Suprapubic skin (tissue), 4 donors: ENCODE measurements around the gene HNRNPUL2. TPM values are rescaled to one million over a fixed set of nuclear protein-coding genes. Genes with fewer than 3 reads are reported as not detected.

Experiments
- DNase-seq, 2 donors: peaks; one replicate each; pipeline ENCODE4 v3.0.0-alpha.2; 2019; ENCODE audit warnings: low spot score in 2 of 2
- H3K27ac ChIP-seq: fragments of 200-600 bp; sonication (generic); one replicate; pipeline ENCODE4 v1.5.1; 2019
- H3K27me3 ChIP-seq: fragments of 200-600 bp; sonication (generic); one replicate; pipeline ENCODE4 v1.5.1; 2019
- H3K36me3 ChIP-seq: fragments of 200-600 bp; sonication (generic); one replicate; pipeline ENCODE4 v1.5.1; 2019
- H3K4me1 ChIP-seq: fragments of 200-600 bp; sonication (generic); one replicate; pipeline ENCODE4 v1.5.1; 2019
- H3K4me3 ChIP-seq: fragments of 200-600 bp; sonication (generic); one replicate; pipeline ENCODE4 v1.5.1; 2019; ENCODE audit warnings: mild to moderate bottlenecking
- H3K9me3 ChIP-seq: fragments of 200-600 bp; sonication (generic); one replicate; pipeline ENCODE4 v1.5.1; 2019
- EP300 ChIP-seq: sonication (generic); formaldehyde crosslinking; IDR thresholded peaks from one replicate; pipeline ENCODE4 v1.6.1; 2017; ENCODE audit warnings: antibody characterized with exemption
- POLR2A ChIP-seq, 2 donors: fragments of 450-650 bp; IDR thresholded peaks; one replicate each; pipeline ENCODE4 v1.6.1; 2017; ENCODE audit warnings: antibody characterized with exemption in 2 of 2, mild to moderate bottlenecking in 2 of 2, moderate library complexity in 2 of 2
- POLR2AphosphoS5 ChIP-seq, 3 donors: sonication (generic); formaldehyde crosslinking; IDR thresholded peaks; one replicate each; pipeline ENCODE4 v1.6.1; 2017; ENCODE audit warnings: antibody characterized with exemption in 3 of 3
- WGBS: methylation state at CpG from one replicate; pipeline ENCODE4 v1.1.5; 2018; 5-methylcytosine and 5-hydroxymethylcytosine counted together
- total RNA-seq, 4 donors: library from RNA; depleted of rRNA; stranded (reverse); fragments of >200 nt; gene quantifications; one replicate each; pipeline ENCODE4 v1.1.0, GENCODE V29; 2016
- TF ChIP-seq, protein P1 (sequence below), 2 donors: fragments of 200-600 bp in 1 of 2; fragments of 450-650 bp in 1 of 2; sonication (generic) in 1 of 2; IDR thresholded peaks; one replicate each; pipeline ENCODE4 v1.5.1; 2016 to 2019; ENCODE audit warnings: antibody characterized with exemption in 2 of 2, mild to moderate bottlenecking in 1 of 2, moderate library complexity in 1 of 2

Gene HNRNPUL2
- total RNA-seq, 4 donors from 2014 or later = 21.1 to 51.5 (median 33.6) TPM

DNA sequence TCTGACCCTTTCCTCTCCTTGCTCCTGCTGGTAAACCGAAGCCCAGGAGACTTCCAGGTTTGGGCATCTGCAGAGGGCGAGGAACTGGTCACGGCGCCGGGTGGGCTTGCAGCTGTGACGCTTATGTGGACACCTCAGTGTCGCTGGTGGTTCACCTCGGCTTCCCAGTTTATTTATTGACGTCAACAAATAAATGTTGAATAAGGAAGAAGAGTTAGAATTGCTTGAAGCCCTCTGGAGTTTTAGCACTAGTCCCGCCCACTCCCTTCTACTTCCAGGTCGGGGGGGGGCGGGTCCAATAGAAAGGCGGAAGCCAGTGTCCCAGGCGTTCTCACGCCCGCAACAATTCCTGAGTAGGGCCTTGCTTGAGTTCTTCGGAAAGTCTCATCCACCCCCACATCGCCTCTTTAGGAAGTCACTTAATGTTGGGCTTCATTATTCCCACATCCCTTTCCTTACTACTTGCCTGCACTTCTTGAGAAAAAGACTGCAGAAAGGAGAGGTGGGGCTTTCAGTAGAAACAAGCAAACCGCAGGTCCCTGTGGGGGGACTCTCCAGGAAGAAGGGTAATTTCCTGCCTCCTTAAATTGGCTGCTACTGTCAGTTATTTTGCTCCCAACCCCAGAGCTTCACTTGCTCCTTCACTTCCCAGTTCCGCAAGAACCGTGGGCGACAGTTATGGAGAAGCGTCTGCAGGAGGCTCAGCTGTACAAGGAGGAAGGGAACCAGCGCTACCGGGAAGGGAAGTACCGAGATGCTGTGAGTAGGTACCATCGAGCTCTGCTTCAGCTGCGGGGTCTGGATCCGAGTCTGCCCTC, 1.1 kb upstream of the HNRNPUL2 start, which contains the start of gene TTC9C:
TTC9C (plus strand) TSS at position 316 of the 818 bp plus-strand sequence; CDS start at position 679, 363 bp downstream.
- TF ChIP-seq POLR2AphosphoS5 (IDR thresholded peaks at IDR 0.05) = peak; percentile 10 to 28 (median 14)
- TF ChIP-seq, protein P1, sequence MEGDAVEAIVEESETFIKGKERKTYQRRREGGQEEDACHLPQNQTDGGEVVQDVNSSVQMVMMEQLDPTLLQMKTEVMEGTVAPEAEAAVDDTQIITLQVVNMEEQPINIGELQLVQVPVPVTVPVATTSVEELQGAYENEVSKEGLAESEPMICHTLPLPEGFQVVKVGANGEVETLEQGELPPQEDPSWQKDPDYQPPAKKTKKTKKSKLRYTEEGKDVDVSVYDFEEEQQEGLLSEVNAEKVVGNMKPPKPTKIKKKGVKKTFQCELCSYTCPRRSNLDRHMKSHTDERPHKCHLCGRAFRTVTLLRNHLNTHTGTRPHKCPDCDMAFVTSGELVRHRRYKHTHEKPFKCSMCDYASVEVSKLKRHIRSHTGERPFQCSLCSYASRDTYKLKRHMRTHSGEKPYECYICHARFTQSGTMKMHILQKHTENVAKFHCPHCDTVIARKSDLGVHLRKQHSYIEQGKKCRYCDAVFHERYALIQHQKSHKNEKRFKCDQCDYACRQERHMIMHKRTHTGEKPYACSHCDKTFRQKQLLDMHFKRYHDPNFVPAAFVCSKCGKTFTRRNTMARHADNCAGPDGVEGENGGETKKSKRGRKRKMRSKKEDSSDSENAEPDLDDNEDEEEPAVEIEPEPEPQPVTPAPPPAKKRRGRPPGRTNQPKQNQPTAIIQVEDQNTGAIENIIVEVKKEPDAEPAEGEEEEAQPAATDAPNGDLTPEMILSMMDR (IDR thresholded peaks at IDR 0.05) = no peak
- TF ChIP-seq POLR2A (IDR thresholded peaks at IDR 0.05) = peak in 1 of 2 donors; percentile 57
- no peak for TF ChIP-seq EP300
- Histone ChIP-seq H3K4me1 (peaks cover 56% of the 10 kb centered on the region), H3K27ac (peak within 1 kb of the TSS; percentile 97), H3K36me3 (peaks cover 12% of the 10 kb centered on the region), H3K4me3 (peak within 1 kb of the TSS; percentile 95), H3K27me3 (no peaks in the 10 kb centered on the region), H3K9me3 (no peaks in the 10 kb centered on the region)
- peak; percentile 94 to 95 for DNase-seq
- WGBS = 0% methylated on average over 29 of the region's 29 CpGs

DNA sequence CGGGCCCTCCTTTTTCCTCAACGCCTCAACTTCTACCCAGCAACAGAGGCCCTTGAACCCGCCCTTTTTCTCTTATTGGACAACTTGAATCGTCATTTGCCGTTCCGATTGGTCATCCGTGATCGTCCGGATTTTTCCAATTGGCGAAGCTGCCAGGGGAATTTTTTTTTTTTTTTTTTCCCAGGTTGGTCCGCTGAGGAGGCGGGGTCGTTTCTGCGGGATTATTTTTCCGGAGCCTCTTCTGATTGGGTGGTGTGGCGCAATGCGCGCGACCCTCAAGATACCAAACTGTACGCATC, 564 bp upstream of the HNRNPUL2 start:
- DNase-seq = peak; percentile 89 to 90
- no peaks in the 10 kb centered on the region for H3K9me3 ChIP-seq
- peaks cover 13% of the 10 kb centered on the region for H3K36me3 ChIP-seq
- no peaks in the 10 kb centered on the region for H3K27me3 ChIP-seq
- 1% methylated on average over 20 of the region's 20 CpGs for WGBS
- TF ChIP-seq POLR2AphosphoS5 (IDR thresholded peaks at IDR 0.05) = no peak
- no peak for TF ChIP-seq EP300
- TF ChIP-seq POLR2A (IDR thresholded peaks at IDR 0.05) = no peak
- H3K27ac ChIP-seq = peak overlapping the region; percentile 97
- peak overlapping the region; percentile 95 for H3K4me3 ChIP-seq
- peaks cover 59% of the 10 kb centered on the region for H3K4me1 ChIP-seq

DNA sequence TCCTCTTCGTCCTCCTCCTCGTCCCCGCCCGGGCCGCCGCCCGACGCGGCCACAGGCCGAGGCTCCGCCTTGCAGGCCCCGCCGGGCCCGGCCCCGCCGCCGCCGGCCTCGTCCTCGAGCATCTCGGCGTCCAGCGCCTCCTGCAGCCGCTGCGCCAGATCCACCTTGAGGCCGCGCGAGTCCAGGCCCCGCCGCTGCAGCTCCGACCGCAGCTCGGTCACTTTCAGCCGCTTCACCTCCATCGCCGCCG, 417 bp downstream of the HNRNPUL2 start:
- Histone ChIP-seq H3K4me1 (peaks cover 55% of the 10 kb centered on the region), H3K36me3 (peaks cover 23% of the 10 kb centered on the region), H3K27ac (peak overlapping the region; percentile 97), H3K9me3 (no peaks in the 10 kb centered on the region), H3K4me3 (peak overlapping the region; percentile 95), H3K27me3 (no peaks in the 10 kb centered on the region)
- whole genome bisulfite sequencing = no CpG with 5 or more reads among the region's 37 CpGs
- no peak for DNase-seq
- TF ChIP-seq, protein P1 (IDR thresholded peaks at IDR 0.05) = no peak
- TF ChIP-seq POLR2A (IDR thresholded peaks at IDR 0.05) = no peak
- TF ChIP-seq POLR2AphosphoS5 (IDR thresholded peaks at IDR 0.05) = no peak
- no peak for TF ChIP-seq EP300

DNA sequence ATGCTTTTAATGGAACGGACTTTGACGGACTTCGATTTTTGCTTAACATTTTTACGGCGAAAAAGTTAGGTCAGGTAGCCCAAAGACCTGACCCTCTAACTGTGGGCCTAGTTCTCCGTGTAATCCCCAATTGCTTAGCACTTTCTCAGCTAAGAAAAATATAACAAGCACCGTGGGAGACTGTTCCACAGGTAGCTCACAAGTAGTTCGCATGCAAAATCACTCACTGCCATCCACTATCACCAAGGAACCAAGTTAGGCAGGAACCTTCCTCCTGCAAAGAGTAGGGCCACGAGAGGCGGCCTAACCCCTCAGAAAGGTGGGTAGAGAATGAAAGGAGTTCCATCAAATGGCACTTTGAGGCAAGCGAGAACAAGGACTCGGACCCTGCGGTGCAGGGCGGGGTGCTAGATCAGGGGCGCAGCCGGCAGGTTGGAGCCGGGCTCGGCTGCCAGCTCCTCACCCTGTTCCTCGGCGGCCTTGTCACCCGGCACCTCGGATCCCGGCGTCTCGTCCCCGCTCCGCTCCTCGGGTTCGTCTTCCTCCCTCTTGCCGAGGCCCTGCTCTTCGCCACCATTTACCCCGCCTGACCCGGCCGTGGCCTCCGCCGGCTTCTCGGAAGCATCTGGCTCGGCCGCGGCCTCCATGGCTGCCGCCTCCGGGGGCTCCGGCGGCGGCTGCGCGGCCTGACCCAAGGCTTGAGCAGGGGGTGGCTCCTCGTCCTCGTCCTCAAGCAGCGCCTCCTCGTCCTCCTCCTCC, 922 bp downstream of the HNRNPUL2 start:
- under 1% methylated on average over 11 of the region's 51 CpGs for WGBS

DNA sequence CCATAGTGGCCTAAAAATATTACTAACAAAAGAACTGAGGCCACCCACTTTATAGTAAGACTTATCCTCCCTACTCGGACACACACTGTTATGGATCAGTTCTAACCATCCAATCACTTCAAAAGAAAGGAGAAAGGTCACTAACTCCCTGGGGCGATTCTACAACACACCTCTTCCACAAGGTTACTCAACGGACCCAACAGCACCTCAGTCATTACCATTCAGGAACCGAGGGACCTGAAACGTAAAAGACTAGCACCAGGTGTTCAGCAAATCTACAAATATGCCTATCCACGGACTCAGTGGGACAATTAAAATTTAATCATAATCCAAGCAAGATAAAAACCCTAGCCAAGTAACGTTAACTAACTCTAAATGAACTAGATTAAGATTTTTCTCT, 1.6 kb downstream of the HNRNPUL2 start:
- TF ChIP-seq, protein P1 (IDR thresholded peaks at IDR 0.05) = no peak
- no peak for TF ChIP-seq POLR2AphosphoS5 (IDR thresholded peaks at IDR 0.05)
- TF ChIP-seq EP300 = no peak
- no peak for TF ChIP-seq POLR2A (IDR thresholded peaks at IDR 0.05)
- Histone ChIP-seq H3K4me1 (peaks cover 50% of the 10 kb centered on the region), H3K27me3 (no peaks in the 10 kb centered on the region), H3K9me3 (no peaks in the 10 kb centered on the region), H3K36me3 (peaks cover 35% of the 10 kb centered on the region), H3K4me3 (peak overlapping the region; percentile 95), H3K27ac (peak overlapping the region; percentile 97)
- DNase-seq = peak in 1 of 2 donors; percentile 1
- WGBS = 2% methylated on average over 7 of the region's 7 CpGs

More for the DNA sequence above, 922 bp downstream of the HNRNPUL2 start:
- Histone ChIP-seq H3K4me3 (peak overlapping the region; percentile 95), H3K27ac (peak overlapping the region; percentile 97), H3K9me3 (no peaks in the 10 kb centered on the region), H3K36me3 (peaks cover 28% of the 10 kb centered on the region), H3K27me3 (no peaks in the 10 kb centered on the region), H3K4me1 (peaks cover 53% of the 10 kb centered on the region)
- DNase-seq = peak in 1 of 2 donors; percentile 73
- TF ChIP-seq EP300 (no peak), POLR2AphosphoS5 (IDR thresholded peaks at IDR 0.05) (peak in 1 of 3 donors; percentile 25), POLR2A (IDR thresholded peaks at IDR 0.05) (no peak)
- TF ChIP-seq, protein P1 (IDR thresholded peaks at IDR 0.05) = no peak
